ENCODE results near the gene PLCH1.

Gene PLCH1

GRCh38 chr3:155420406-155420805, 324.5 kb downstream of the PLCH1 start:
- TF ChIP-seq CTCF (IDR thresholded peaks at IDR 0.05; ENCODE audit: low read depth, low read length, missing control alignments), result no peak
- no peak overlapping the region for H3K4me3 ChIP-seq (replicated peaks; ENCODE audit: low read depth, low read length)
- no peak for DNase-seq (ENCODE audit: extremely low read depth, low read depth)

GRCh38 chr3:155418407-155418806, 326.5 kb downstream of the PLCH1 start:
- DNase-seq (ENCODE audit: extremely low read depth, low read depth), result no peak
- no peak for TF ChIP-seq CTCF (IDR thresholded peaks at IDR 0.05; ENCODE audit: low read depth, low read length, missing control alignments)
- no peak overlapping the region for H3K4me3 ChIP-seq (replicated peaks; ENCODE audit: low read depth, low read length)

GRCh38 chr3:155417119-155417517, 327.8 kb downstream of the PLCH1 start:
- no peak overlapping the region for H3K4me3 ChIP-seq (replicated peaks; ENCODE audit: low read depth, low read length)
- TF ChIP-seq CTCF (IDR thresholded peaks at IDR 0.05; ENCODE audit: low read depth, low read length, missing control alignments), result no peak
- no peak for DNase-seq (ENCODE audit: extremely low read depth, low read depth)

GRCh38 chr3:155416500-155417118, 328.3 kb downstream of the PLCH1 start:
- DNase-seq (ENCODE audit: extremely low read depth, low read depth), result no peak
- H3K4me3 ChIP-seq (replicated peaks; ENCODE audit: low read depth, low read length), result no peak overlapping the region
- no peak for TF ChIP-seq CTCF (IDR thresholded peaks at IDR 0.05; ENCODE audit: low read depth, low read length, missing control alignments)

- H3K4me3 ChIP-seq (replicated peaks; ENCODE audit: low read depth, low read length), result no peak overlapping the region
- DNase-seq (ENCODE audit: extremely low read depth, low read depth), result no peak
- TF ChIP-seq CTCF (IDR thresholded peaks at IDR 0.05; ENCODE audit: low read depth, low read length, missing control alignments), result no peak
Observed at GRCh38 chr3:155412904-155413303, 332.0 kb downstream of the PLCH1 start.

GRCh38 chr3:155411500-155412223, 333.2 kb downstream of the PLCH1 start:
- H3K4me3 ChIP-seq (replicated peaks; ENCODE audit: low read depth, low read length), result no peak overlapping the region
- DNase-seq (ENCODE audit: extremely low read depth, low read depth), result no peak

More at GRCh38 chr3:155411500-155412223, 333.2 kb downstream of the PLCH1 start:
- TF ChIP-seq CTCF (IDR thresholded peaks at IDR 0.05; ENCODE audit: low read depth, low read length, missing control alignments), result peak; percentile 4

All from HFF-Myc (cell line).